ENCODE measurements around the gene CRYBG3. TPM values are rescaled to one million over a fixed set of nuclear protein-coding genes. Genes with fewer than 3 reads are reported as not detected.
A peak's percentile ranks its signal among the peaks of the same experiment; 100 is the strongest.

Gene CRYBG3
- total RNA-seq, 1 experiment from 2014 or later = 5.9 TPM

DNA sequence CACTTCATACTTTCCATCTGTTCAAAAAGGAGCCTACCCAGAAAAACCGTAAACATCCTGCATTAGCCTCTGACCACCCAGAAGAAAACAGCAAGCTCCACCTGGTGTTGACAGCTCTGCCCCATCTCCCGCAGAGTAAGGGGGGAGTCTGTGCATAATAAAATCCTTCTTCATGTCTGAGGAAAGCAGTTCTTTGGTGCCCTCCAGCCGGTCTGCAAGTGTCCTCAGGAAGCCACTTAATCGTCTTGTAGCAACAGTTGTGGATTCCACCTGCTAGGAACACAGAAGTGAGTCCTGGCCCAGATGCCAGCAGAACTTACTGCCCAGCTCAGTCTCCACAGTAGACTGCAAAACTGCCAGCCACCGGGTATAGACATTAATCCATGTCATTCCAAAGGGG, 127.9 kb downstream of the CRYBG3 start:
- H3T11ph ChIP-seq (ENCODE audit: low read length) = no peak overlapping the region
- H2BK5ac ChIP-seq (ENCODE audit: insufficient read length, low read length) = no peak overlapping the region
- H4K20me1 ChIP-seq (ENCODE audit: control insufficient read depth, insufficient read depth, insufficient read length) = no peaks in the 10 kb centered on the region
- no peak overlapping the region for H3K23ac ChIP-seq (ENCODE audit: insufficient read length, low read depth, low read length)
- Mint-ChIP-seq H3K27me3 (ENCODE audit: low read depth) (no peaks in the 10 kb centered on the region), H3K4me1 (0 out of 4 replicates have a peak, but pooled peaks cover 0 to 3% of the 10 kb centered on the region in 2 experiments), H3K9me3 (no peaks in the 10 kb centered on the region), H3K4me3 (no peak overlapping the region), H3K27ac (peak overlapping the region in 2 of 3 experiments; percentile 34 to 84; a peak in 2 of 7 replicates), H3K36me3 (ENCODE audit: insufficient read depth in 1 of 3, low read depth in 3 of 3) (peaks cover 4 to 20% (median 7%) of the 10 kb centered on the region in 3 experiments; a peak in 6 of 7 replicates)
- H2AK5ac ChIP-seq (ENCODE audit: insufficient read length, low read length) = no peak overlapping the region
- H3K27me3 ChIP-seq (ENCODE audit: insufficient read depth, low read length) = no peaks in the 10 kb centered on the region
- no peak overlapping the region for H3K18ac ChIP-seq (ENCODE audit: insufficient read length, low read depth, low read length)
- H3K14ac ChIP-seq (ENCODE audit: insufficient read depth, low read length) = no peak overlapping the region
- no peak overlapping the region for H4K5ac ChIP-seq (ENCODE audit: insufficient read length, low read depth, low read length)
- H3K23me2 ChIP-seq (ENCODE audit: insufficient read length, low read depth, low read length, poor library complexity, severe bottlenecking) = no peaks in the 10 kb centered on the region
- no CpG with 5 or more reads among the region's 5 CpGs for WGBS (ENCODE audit: extremely low coverage, insufficient read length, low lambda C conversion rate)
- H2BK120ac ChIP-seq (ENCODE audit: low read depth, low read length, poor library complexity, severe bottlenecking) = no peak overlapping the region
- DNase-seq = no peak
- no peak overlapping the region for H4K91ac ChIP-seq (ENCODE audit: insufficient read length, low read depth, low read length)
- H3K9ac ChIP-seq (ENCODE audit: extremely low read depth, insufficient read length, low read length) = no peak overlapping the region
- H2BK20ac ChIP-seq (ENCODE audit: low read depth, low read length, poor library complexity, severe bottlenecking) = no peak overlapping the region
- no peak overlapping the region for H2BK12ac ChIP-seq (ENCODE audit: insufficient read length, low read depth, low read length)
- no peak overlapping the region for H2AFZ ChIP-seq (ENCODE audit: low read length)
- H3K27ac ChIP-seq (ENCODE audit: insufficient read length, low read depth, low read length) = no peak overlapping the region
- no peak overlapping the region for H2BK15ac ChIP-seq (ENCODE audit: low read depth, low read length)
- H3K4me2 ChIP-seq (ENCODE audit: insufficient read depth, insufficient read length, low read length) = no peak overlapping the region
- no peaks in the 10 kb centered on the region for H3K79me2 ChIP-seq (ENCODE audit: insufficient read depth, low read length)
- H3K4ac ChIP-seq (ENCODE audit: low read depth, low read length) = no peak overlapping the region
- H3K4me1 ChIP-seq (ENCODE audit: insufficient read depth, low read length) = no peaks in the 10 kb centered on the region
- no peak overlapping the region for H3K56ac ChIP-seq (ENCODE audit: insufficient read length, low read depth, low read length)
- H3K9me3 ChIP-seq (ENCODE audit: control insufficient read depth, low read depth, low read length) = no peaks in the 10 kb centered on the region
- no peaks in the 10 kb centered on the region for H3K79me1 ChIP-seq (ENCODE audit: insufficient read depth, low read depth, low read length, poor library complexity, severe bottlenecking)
- H4K8ac ChIP-seq (replicated peaks; ENCODE audit: insufficient read length, low read depth, low read length) = no peak overlapping the region
- TF ChIP-seq, protein P1, sequence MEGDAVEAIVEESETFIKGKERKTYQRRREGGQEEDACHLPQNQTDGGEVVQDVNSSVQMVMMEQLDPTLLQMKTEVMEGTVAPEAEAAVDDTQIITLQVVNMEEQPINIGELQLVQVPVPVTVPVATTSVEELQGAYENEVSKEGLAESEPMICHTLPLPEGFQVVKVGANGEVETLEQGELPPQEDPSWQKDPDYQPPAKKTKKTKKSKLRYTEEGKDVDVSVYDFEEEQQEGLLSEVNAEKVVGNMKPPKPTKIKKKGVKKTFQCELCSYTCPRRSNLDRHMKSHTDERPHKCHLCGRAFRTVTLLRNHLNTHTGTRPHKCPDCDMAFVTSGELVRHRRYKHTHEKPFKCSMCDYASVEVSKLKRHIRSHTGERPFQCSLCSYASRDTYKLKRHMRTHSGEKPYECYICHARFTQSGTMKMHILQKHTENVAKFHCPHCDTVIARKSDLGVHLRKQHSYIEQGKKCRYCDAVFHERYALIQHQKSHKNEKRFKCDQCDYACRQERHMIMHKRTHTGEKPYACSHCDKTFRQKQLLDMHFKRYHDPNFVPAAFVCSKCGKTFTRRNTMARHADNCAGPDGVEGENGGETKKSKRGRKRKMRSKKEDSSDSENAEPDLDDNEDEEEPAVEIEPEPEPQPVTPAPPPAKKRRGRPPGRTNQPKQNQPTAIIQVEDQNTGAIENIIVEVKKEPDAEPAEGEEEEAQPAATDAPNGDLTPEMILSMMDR (conservative IDR thresholded peaks at IDR 0.05) = no peak

Data from H9 (cell line).